Fibroblast of skin of back (primary cell): Measurements from ENCODE around the gene KLHL33.
"Not testable (repeated sequence)": the region's sequence is repeated elsewhere in the genome, so short reads cannot be mapped to it uniquely, and the experiment has no call there.

ENCODE experiments used
- DNase-seq: peaks from one replicate; pipeline ENCODE4 v3.0.0-alpha.2; 2013

Gene KLHL33

DNA sequence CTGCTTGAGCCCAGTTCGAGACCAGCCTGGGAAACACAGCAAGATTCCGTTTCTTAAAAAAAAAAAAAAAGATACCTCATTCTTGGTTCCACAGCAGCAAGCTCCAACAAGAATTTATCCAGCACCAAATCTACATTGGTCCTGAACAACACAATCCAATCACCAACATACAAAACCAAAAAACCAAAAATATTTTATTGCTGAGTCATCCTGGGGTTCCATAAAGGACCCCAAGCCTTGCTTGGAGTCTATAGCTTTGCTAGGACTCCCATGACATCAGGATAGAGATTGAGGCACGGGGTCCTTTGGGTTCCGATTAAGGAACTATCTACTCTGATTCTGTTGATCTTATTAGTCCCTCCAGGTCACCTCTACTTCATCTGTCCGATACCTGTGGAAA is 10.9 kb upstream of the KLHL33 start:
- no peak for DNase-seq

DNA sequence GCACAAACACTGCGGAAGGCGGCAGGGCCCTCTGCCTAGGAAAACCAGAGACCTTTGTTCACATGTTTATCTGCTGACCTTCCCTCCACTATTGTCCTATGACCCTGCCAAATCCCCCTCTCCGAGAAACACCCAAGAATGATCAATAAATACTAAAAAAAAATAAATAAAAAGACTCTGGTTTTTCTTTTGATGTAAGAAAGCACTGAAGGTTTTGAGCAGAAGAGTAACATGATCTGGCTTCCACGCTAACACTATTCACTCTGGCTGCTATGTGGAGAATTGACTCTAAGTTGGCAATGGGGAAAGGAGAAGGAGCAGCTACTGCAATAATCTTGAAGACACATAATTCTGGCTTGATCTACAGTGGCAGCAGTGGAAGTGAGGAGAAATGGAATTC is 7.7 kb upstream of the KLHL33 start:
- DNase-seq, result not testable (repeated sequence)

DNA sequence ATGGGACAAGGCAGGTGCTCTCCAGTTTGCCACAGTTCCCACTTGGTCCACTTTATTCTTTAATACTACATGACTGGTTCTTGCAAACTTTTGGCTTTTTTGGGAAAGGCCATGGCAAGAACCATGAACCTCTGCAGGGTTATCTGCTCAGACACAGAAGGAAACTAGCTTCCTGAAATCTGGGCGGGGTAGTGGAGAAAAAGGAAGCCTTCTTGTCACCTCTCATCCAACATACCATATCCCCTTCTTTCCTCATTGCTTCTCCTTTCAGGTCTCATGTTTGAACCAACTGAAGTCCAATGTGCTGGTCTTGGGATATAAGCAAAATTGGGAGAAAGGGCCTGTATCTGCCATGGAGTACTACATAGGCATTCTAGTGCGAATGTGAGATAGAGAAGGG is 5.5 kb upstream of the KLHL33 start:
- no peak for DNase-seq

DNA sequence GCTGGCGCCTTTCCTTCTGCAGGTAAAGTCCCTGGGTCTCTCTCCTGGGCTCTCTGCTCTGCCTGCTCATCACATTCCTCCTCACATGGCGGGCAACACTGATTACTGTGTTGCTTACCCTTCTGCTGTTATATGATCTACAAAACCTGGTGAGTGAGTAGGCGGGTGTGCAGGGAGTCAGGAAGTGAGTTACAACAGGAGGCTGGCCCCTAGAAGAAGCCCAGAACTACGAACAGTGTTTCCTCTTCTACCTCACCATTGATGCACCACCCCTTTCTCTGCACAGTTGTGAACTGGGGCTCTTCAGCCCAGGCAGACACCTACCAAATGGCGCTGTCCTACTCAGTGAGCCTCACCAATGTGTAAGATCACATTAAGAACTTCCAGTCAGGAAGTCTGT is 4.9 kb upstream of the KLHL33 start:
- DNase-seq, result no peak

DNA sequence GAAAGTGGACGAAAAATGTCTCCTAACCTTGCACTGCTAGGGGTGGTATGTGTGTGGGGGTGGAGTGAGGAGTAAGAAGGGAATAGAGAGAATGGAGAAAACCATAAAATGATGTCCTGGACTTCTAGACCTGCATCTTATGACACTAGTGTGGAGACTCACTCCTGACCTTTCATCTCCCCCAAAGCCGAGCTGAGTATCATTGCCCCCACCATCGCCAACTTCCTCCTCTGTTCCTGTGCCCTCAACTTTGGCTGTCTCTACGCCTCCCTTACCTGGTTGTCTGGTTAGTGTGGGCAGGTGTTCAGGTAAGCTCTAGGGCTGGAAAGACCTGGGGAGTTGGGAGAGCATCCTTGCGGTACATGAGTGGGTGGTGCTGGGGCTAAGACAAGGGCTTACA is 4.5 kb upstream of the KLHL33 start:
- no peak for DNase-seq

DNA sequence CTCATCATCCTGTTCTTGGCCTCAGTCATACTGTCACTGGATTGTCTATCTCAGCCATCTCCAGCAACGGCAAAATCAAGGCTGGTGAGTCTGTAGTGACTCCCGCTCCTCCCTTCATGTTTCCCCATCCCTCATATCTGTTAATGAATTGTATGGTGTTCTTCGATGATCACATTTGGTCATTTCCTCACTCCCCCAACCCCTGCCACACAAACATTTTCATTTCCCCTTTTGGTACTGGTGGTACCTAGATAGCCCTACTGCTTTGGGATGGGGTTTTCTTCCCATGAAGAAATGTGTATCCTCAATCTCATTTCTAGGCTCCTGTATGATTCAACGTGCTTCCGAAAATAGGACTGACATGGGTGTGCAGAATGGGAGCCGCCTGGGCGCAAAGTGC is 2.7 kb upstream of the KLHL33 start:
- no peak for DNase-seq

DNA sequence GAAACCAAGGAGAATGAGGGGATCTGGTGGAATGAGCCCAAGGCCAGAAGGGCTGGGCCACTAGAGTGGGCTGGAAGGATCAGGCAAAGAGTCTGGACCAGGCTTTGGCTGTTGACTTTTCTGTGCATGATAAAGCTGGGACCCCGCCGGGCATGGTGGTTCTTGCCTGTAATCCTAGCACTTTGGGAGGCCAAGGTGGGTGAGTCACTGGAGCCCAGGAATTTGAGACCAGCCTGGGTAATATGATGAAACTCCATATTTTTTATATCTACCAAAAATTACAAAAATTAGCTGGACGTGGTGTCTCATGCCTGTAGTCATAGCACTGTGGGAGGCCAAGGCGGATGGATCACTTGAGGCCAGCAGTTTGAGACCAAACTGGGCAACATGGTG is 393 bp upstream of the KLHL33 start:
- DNase-seq, result peak; percentile 82

DNA sequence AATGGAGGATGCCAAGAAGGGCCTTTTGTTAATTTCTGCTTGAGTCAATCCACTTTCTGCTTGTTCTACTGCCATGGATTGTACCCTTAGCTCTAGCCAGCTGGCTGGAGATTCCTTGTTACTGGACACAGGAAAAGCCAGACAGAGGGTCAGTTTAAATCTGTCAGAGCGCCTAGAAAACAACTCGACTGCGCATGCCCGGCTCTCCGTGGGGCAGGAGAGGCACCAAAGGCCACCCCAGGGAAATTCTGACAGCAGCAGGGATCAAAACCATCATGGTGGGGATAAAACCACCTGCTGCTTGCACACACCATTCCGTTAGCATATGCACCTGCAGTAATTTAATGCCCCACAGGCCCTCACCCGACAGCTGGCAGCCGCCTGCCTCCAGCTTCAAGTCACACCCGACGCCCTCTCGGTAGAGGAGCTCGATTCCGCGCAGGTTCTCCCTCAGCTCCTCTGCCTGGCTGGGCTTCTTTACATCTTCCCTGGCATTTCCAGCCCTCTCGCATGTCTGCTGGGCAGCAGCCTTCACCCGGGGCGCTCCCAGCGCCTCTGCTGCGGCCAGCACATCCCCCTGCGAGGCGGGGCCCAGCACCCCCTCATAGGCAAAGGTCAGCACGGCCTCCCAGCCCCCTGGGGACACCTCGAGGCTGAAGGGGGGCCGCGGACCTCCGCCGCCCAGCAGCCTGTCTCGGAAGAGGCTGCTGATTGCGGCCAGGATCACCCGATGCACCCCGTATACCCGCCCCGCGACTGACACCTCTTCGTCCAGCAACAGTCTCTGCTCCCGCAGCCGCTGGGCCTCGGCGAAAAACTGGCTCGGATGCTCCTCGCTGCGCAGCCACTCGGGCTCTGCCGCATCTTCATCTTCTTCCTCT is 1.0 kb downstream of the KLHL33 start:
- no peak for DNase-seq

DNA sequence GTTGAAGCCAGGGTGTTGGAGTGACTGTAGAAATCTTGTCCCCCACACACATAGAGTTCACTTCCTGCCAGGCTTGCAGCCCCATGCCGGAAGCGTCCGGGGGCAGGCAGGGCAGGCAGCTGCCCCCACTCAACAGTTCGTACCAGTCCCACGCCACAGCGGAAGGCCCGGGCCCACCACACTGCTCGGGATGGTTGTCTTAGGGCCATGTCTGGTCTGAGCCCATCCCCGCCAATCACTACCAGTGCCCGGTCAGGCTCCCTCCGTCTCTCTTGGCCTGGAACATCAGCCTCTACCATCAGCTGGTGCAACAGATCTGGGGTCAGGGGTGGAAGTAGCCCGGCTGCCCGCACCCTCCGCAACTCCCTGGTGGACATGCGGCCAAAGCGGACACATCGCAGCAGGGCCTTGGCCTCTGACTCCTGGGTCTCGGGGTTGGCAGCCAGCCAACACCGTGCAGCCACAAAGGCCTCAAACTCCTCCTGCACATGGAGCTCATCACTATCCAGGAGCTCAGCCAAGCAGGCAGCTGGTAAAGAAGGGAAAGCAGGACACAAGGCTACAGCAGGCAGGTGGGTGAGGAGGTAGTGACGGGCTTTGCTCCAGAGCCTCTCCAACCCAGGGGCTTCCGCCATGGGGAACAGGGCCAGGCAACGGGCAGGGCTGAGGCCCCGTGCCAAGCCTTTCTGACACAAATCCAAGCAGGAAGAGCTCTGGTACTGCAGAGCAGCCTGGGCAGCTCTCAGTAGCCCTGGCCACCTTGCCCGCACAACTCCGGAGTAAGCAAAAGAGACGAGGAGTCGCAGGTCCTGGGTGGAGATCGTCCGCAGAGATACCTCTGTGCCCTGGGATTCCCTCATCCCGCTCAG is 5.9 kb downstream of the KLHL33 start:
- DNase-seq, result no peak

DNA sequence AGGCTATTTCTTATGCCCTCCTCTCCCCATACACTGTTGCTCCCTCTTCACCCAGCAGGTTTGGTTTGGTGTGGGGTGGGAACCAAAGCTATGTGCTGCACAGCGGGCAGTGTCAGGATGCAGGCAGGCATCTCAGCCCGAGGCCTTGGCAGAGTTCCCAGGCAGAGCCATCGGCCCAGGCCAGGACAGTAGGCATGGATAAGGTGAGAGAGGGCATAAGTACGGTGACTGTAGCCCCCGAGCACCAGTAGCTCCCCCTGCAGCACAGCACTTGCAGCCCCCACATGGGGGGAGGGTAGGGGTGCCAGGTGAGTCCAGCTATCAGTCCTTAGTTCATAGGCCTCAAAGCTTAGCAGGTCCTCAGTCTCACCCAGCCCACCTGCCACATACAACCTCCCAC is 7.2 kb downstream of the KLHL33 start:
- DNase-seq, result no peak

DNA sequence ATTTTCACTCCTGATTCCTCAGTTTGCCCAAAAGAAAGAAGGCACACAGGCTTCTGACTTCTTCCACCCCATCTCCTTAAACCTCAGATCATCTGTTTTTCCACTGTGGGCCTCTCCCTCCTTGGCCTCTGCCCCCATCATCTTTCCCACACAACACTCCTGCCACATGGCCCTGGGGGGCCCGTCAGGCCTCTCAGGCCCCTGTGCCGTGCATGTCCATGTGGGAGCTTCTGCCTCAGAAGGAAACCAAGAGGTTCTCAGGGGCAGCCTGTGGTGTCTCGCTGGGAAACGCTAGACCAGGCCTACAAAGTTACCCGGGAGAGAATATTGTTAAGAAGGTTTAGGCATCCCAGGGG is 8.0 kb downstream of the KLHL33 start:
- no peak for DNase-seq

DNA sequence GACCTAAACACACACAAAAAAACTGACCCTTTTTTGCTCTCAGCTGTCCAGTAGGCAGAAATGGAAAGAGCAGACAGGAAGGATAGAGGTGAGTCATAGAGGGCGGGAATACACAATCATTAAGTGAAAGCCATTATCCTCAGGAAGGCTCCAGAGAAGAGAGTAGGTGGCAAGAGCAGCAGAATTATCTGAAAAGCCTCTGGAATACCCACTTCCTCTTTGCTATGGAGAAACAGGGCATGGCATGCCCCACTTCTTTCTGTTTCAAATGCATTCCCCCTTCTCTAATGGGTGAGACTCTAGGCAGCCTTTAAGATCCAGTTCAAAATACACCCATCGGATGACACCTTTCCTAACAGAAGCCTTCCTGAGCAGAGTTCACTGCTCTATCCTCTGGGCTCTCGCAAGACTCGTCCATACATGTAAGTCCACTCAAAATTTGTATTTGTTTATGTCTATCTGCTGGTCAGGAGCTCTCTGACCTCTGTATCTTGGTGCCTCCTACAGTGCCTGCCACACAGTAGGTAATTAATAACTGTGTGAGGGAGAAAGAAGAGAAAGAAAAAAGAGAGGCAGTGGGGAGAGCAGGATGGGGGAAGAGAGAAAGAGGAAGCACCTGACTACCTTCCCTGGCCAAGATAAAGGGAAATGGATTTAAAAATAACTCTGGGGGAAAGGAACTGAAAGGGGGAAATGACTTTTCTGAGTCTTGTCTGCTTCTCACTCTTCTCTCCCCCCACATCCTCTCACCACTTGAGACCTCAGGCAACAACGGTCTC is 8.5 kb downstream of the KLHL33 start:
- peak; percentile 59 for DNase-seq

DNA sequence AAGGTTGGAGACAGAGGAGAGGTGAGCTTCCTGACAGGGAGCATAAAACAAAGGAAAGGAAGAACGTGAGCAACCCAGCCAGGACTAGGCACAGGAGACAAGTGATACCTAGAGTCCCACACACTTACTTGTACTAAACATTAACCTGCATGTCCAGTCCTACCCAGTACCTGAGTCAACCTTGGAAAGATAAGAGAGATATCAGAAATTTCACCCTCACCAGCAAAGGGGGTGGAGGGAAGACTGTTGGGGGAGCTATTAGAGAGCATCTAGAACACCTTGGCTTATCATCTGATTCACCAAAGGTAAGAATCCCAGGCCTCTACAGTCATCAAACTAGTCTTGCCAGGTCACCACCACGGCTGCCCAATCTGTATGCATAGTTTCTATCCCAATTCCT is 11.1 kb downstream of the KLHL33 start:
- no peak for DNase-seq

DNA sequence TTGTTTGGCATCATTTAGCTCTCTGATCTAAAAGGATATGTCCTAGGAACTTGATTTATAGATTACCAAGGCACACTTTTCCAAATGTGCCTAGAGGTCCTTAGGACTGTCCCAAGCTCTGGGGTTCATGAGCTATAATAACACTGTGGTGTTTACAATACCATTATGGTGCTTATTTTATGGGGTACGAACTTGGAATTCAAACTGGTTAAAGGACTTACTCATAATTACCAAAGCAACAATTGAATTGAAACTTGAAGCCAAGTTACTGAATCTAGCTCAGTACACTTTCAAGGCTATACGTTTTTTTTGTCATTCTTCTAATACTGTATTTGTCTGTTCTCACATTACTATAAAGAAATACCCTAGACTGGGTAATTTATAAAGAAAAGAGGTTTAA is 13.1 kb downstream of the KLHL33 start:
- DNase-seq, result no peak

DNA sequence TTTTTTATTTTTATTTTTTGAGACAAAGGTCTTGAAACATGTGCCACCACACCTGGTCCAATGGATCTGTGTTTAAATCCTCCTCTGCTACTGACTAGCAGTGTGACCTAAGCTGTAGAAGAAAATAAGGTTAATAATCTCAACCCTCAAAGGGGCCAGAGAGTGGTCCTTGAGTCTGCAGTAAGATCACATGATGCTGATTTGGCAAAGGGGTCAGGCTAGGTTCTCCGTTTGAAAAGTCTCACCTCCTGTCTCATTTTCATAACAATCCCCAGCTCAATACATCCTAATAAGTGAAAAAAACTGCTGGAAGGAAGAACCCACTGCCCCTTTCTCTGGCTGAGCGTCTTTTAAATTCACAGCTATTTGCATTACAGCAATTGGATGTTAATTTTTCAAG is 14.7 kb downstream of the KLHL33 start:
- DNase-seq, result no peak

DNA sequence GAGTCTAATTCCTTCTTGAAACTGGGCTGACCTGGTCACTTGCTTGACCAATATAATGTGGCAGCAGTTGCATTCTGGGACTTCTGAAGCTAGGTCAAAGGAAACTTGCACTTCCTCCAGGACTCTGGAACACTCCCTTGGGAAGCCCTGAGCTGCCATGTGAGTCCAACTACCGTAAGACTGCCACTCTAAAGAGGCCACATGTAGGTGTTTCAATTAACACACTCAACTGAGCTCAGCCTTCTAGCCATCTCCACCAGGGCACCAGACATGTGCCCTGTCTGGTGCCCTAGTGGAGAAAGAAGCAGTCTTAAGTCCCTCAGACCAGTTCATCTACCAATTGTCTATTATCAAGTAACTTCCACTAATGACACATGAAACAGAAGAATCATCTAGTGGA is 16.5 kb downstream of the KLHL33 start:
- DNase-seq, result no peak

DNA sequence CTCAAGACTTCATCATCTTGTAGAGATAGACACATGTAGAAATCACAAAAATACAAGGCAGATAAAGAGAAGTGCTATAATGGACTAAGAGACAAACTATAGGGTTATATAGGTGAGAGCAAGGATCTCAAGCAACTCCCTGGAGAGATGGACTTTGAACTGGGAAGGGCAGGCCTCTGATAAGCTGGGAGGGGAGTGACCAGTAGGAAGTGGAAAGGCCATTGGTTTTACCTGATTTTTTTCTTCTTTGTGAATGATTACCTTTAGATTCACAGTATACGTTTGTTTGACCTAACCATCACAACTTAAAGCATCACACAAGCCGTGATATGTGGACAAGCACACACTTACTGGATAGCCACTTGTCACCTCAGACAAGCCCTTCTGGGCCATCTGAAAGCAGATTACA is 17.5 kb downstream of the KLHL33 start:
- DNase-seq, result no peak

DNA sequence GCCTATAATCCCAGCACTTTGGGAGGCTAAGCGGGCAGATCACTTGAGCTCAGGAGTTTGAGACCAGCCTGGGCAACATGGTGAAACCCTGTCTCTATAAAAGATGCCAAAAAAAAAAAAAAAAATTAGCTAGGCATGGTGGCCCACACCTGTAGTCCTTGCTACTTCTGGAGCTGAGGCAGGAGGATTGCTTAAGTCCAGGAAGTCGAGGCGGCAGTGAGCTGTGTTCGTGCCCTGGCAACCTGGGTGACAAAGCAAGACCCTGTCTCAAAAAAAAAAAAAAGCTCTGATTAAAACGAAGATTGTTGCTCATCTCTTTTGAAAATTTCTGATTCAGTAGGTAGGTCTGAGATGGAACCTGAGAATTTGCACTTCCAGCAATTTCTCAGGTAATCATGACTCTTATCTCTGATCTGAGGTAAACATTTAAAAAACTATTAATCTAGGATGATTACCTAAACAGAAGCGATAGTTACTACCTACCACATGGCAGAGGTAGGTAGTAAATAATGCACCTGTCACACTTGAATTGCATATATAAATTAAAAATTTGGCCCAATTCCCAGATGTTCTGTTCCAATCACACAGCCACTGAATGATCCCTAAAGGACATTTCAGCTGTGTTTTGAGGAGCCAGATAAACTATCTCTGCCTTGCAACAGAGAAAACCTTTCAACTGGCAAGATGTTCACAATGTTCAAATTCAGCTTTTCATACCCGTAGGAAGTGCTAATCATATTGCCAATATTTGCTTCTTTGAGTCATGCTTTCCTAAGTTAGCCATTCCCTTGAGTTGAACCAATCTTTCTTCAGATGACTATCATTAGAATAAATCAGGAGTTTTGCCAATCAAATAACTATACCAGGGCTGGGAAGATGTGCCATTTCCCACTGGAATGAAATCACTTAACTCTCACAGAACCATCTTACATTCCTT is 18.4 kb downstream of the KLHL33 start:
- no peak for DNase-seq

DNA sequence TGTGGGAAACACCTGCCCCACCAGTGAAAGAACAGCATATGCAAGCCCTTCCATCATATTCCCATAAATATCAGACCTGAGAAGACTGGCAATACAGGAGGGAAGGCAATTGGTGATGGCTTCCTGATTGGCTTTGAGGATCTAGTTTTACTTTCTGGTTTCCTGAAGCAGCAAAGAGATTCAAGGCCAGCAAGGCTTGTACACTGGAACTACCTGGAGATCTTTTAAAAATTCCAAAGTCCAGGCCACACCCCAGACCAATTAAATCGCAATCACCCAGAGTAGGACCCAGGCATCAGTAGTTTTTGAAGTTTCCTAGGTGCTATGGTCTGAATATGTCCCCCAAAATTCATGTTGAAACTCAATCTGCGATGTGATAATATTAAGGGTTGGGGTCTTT is 19.7 kb downstream of the KLHL33 start:
- DNase-seq, result no peak

DNA sequence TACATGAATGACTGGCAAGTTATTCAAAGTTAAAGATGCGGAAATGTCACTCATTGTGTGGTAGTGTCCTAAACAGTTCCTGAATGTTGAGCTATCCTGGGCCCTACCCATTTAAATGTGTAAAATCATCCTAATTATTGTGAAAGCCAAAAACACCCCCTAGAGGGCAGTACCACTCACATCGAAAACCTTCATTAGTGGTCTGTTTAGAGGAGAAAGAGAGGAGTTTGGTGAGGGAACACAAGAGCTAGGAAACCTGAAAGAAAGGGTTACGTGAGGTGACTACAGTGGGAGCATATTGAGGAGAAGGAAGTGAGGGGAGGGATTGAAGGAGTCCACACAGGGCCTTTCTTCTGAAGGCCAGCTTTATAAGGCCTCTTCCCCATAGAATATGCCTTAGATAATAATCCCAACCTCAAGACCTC is 20.2 kb downstream of the KLHL33 start:
- peak; percentile 62 for DNase-seq

DNA sequence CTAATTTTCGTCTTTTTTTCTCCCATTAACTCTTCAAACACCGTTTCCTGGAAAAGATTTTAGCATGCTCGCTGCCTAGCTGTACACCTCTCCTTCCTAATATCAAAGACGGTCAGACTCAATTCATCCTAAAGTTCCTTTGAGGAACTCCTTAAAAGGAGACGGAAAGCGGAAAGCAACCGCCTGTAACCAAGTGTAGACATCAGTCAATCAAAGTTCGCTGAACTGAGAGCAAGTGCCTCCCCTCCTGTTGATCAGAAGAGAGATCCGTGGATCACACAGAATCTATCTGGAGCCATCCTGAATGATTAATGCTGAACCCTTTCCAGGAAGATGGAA is 22.3 kb downstream of the KLHL33 start:
- peak; percentile 5 for DNase-seq
